ENCODE results near the gene ABL1. TPM values are rescaled to one million over a fixed set of nuclear protein-coding genes. Genes with fewer than 3 reads are reported as not detected.

The ABL1 gene
- total RNA-seq, 1 donor from 2014 or later, result 113 TPM

- H4K20me1 ChIP-seq (ENCODE audit: insufficient read depth, low read length), result peaks cover 14% of the 10 kb centered on the region
- FAIRE-seq, result no peak
- peak overlapping the region; percentile 98 for H3K27ac ChIP-seq (ENCODE audit: low read depth, low read length)
- DNase-seq (ENCODE audit: low read depth), result no peak
- peaks cover 81% of the 10 kb centered on the region for H3K79me2 ChIP-seq (ENCODE audit: insufficient read depth, low read length)
- TF ChIP-seq CTCF (IDR thresholded peaks at IDR 0.05; ENCODE audit: insufficient read depth, low read depth, low read length) (no peak), EZH2 (IDR thresholded peaks at IDR 0.05; ENCODE audit: insufficient read depth, low read length) (no peak)
- no peak overlapping the region for H2AFZ ChIP-seq (ENCODE audit: low read depth, low read length)
- no peak overlapping the region for H3K4me3 ChIP-seq (ENCODE audit: insufficient read depth, low read depth, low read length)
- H3K4me2 ChIP-seq (ENCODE audit: low read length), result peak overlapping the region; percentile 73
- H3K36me3 Mint-ChIP-seq (ENCODE audit: low read depth, unreplicated experiment), result peaks cover 13% of the 10 kb centered on the region
- no peaks in the 10 kb centered on the region for H3K27me3 Mint-ChIP-seq (ENCODE audit: low read depth, unreplicated experiment)
- H3K9ac ChIP-seq (ENCODE audit: low read length), result peak overlapping the region; percentile 86
- H3K27me3 ChIP-seq (ENCODE audit: insufficient read depth, low read length), result no peaks in the 10 kb centered on the region
- peak overlapping the region; percentile 99 for H3K27ac Mint-ChIP-seq (ENCODE audit: unreplicated experiment)
- peaks cover 42% of the 10 kb centered on the region for H3K36me3 ChIP-seq (ENCODE audit: insufficient read depth, low read length)
- H3K9me3 Mint-ChIP-seq (ENCODE audit: unreplicated experiment), result no peaks in the 10 kb centered on the region
- no peaks in the 10 kb centered on the region for H3K9me3 ChIP-seq (ENCODE audit: insufficient read depth, low read depth, low read length)
- H3K4me3 Mint-ChIP-seq (ENCODE audit: unreplicated experiment), result peak overlapping the region; percentile 64
- H3K4me1 Mint-ChIP-seq (ENCODE audit: low read depth, unreplicated experiment), result peaks cover 78% of the 10 kb centered on the region
- H3K4me1 ChIP-seq (ENCODE audit: insufficient read depth, low read length), result peaks cover 62% of the 10 kb centered on the region
Observed at GRCh38 chr9:130858739-130859705, 24.0 kb downstream of the ABL1 start.

GRCh38 chr9:130860458-130861316, 25.6 kb downstream of the ABL1 start:
- no peaks in the 10 kb centered on the region for H3K27me3 ChIP-seq (ENCODE audit: insufficient read depth, low read length)
- peaks cover 29% of the 10 kb centered on the region for H4K20me1 ChIP-seq (ENCODE audit: insufficient read depth, low read length)
- H3K4me1 ChIP-seq (ENCODE audit: insufficient read depth, low read length), result peaks cover 62% of the 10 kb centered on the region
- DNase-seq (ENCODE audit: low read depth) (peak; percentile 99), FAIRE-seq (peak; percentile 68)
- peaks cover 69% of the 10 kb centered on the region for H3K4me1 Mint-ChIP-seq (ENCODE audit: low read depth, unreplicated experiment)
- peak overlapping the region; percentile 52 for H3K4me3 Mint-ChIP-seq (ENCODE audit: unreplicated experiment)
- H3K4me3 ChIP-seq (ENCODE audit: insufficient read depth, low read depth, low read length), result peak overlapping the region; percentile 18
- H3K9me3 ChIP-seq (ENCODE audit: insufficient read depth, low read depth, low read length), result no peaks in the 10 kb centered on the region
- no peaks in the 10 kb centered on the region for H3K9me3 Mint-ChIP-seq (ENCODE audit: unreplicated experiment)
- H3K27me3 Mint-ChIP-seq (ENCODE audit: low read depth, unreplicated experiment), result no peaks in the 10 kb centered on the region
- TF ChIP-seq EZH2 (IDR thresholded peaks at IDR 0.05; ENCODE audit: insufficient read depth, low read length) (no peak), CTCF (IDR thresholded peaks at IDR 0.05; ENCODE audit: insufficient read depth, low read depth, low read length) (peak; percentile 24)
- H3K27ac Mint-ChIP-seq (ENCODE audit: unreplicated experiment), result peak overlapping the region; percentile 91
- H3K9ac ChIP-seq (ENCODE audit: low read length), result peak overlapping the region; percentile 86
- peaks cover 34% of the 10 kb centered on the region for H3K36me3 ChIP-seq (ENCODE audit: insufficient read depth, low read length)
- no peak overlapping the region for H2AFZ ChIP-seq (ENCODE audit: low read depth, low read length)
- H3K27ac ChIP-seq (ENCODE audit: low read depth, low read length), result peak overlapping the region; percentile 98
- H3K4me2 ChIP-seq (ENCODE audit: low read length), result peak overlapping the region; percentile 63
- peaks cover 80% of the 10 kb centered on the region for H3K79me2 ChIP-seq (ENCODE audit: insufficient read depth, low read length)
- peaks cover 8% of the 10 kb centered on the region for H3K36me3 Mint-ChIP-seq (ENCODE audit: low read depth, unreplicated experiment)

All from astrocyte (in vitro differentiated cells and primary cell).